Measurements from ENCODE around the gene AGTPBP1. TPM values are rescaled to one million over a fixed set of nuclear protein-coding genes. Genes with fewer than 3 reads are reported as not detected.
A peak's percentile ranks its signal among the peaks of the same experiment; 100 is the strongest.
"Not testable (repeated sequence)": the region's sequence is repeated elsewhere in the genome, so short reads cannot be mapped to it uniquely, and the experiment has no call there.

Gene AGTPBP1
- polyA plus RNA-seq, 1 of the 3 experiments (the other 2 are of a cell fraction): 3.8 TPM

DNA sequence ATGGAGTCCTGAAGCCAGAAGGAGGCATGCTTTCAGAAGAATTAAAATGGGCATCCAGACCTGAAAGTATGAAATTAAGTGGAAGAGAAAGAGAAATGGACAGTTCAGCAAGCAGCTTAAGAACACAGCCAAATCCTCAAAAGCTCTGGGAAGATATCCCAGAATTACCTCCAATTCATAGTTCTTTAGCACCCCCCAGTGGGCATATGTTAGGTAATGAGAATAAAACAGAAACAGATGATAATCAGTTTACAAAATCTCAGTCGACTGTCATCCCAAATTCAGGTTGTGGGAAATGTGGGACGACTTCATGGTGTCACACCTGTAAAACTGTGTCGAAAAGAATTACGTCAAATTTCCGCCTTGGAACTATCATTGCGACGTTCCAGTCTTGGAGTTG is 44.4 kb upstream of the AGTPBP1 start:
- H3K9me2 ChIP-seq; H3K4me2 ChIP-seq; H4K20me1 ChIP-seq (ENCODE audit: insufficient read depth); H3F3A ChIP-seq (replicated peaks; ENCODE audit: insufficient read depth); H3K36me3 ChIP-seq (replicated peaks in 1 of 2; ENCODE audit: control insufficient read depth in 1 of 2, insufficient read depth in 2 of 2, low read length in 1 of 2); POLR2A ChIA-PET; H3K79me2 ChIP-seq (ENCODE audit: insufficient read depth); H3K4me1 ChIP-seq (ENCODE audit: control insufficient read depth in 1 of 2, insufficient read depth in 2 of 2, low read depth in 1 of 2, low read length in 1 of 2); H3K27ac ChIP-seq (ENCODE audit: low read depth in 2 of 2, low read length in 1 of 2); H3K4me3 ChIP-seq (ENCODE audit: low read depth in 2 of 2, low read length in 1 of 2); H2AFZ ChIP-seq (ENCODE audit: low read depth); H3K27me3 ChIP-seq (ENCODE audit: insufficient read depth); DNase-seq; H3K9ac ChIP-seq; H3K9me3 ChIP-seq: not testable (repeated sequence)
- 4% methylated on average over 7 of the region's 7 CpGs for WGBS (ENCODE audit: low lambda C conversion rate)
- CTCF ChIA-PET: interaction anchor here (1.4 kb wide), 1 partner anchor 361 kb away, joined by 3 read pairs; no protein-coding TSS in a partner anchor
- TF ChIP-seq RAD21 (IDR thresholded peaks at IDR 0.05; ENCODE audit: low read length) (peak; percentile 19; the same call in 1 of the 2 replicates), GATA2 (CRISPR knock-in tag; IDR thresholded peaks at IDR 0.05) (0 out of 2 replicates have a peak, but pooled peaks have one; percentile 14)
- TF ChIP-seq, protein P1, sequence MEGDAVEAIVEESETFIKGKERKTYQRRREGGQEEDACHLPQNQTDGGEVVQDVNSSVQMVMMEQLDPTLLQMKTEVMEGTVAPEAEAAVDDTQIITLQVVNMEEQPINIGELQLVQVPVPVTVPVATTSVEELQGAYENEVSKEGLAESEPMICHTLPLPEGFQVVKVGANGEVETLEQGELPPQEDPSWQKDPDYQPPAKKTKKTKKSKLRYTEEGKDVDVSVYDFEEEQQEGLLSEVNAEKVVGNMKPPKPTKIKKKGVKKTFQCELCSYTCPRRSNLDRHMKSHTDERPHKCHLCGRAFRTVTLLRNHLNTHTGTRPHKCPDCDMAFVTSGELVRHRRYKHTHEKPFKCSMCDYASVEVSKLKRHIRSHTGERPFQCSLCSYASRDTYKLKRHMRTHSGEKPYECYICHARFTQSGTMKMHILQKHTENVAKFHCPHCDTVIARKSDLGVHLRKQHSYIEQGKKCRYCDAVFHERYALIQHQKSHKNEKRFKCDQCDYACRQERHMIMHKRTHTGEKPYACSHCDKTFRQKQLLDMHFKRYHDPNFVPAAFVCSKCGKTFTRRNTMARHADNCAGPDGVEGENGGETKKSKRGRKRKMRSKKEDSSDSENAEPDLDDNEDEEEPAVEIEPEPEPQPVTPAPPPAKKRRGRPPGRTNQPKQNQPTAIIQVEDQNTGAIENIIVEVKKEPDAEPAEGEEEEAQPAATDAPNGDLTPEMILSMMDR (IDR thresholded peaks at IDR 0.05): peak; percentile 53

DNA sequence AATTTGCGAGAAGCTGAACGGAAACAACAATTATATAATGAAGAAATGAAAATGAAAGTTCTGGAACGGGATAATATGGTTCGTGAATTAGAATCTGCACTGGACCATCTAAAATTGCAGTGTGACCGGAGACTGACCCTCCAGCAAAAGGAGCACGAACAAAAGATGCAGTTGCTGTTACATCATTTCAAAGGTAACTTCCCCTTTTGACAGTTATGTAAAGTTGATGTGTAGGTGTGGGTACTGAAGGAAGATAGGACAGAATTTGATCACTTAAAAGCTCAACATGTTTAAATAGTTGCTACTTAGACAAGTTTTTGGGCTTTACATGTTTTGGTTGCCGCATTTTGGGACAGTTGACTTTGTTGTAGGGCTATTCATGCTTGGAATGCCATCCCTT is 32.1 kb upstream of the AGTPBP1 start:
- H3K4me3 ChIP-seq (ENCODE audit: low read depth in 2 of 2, low read length in 1 of 2); CTCF ChIA-PET; H3F3A ChIP-seq (replicated peaks; ENCODE audit: insufficient read depth); POLR2A ChIA-PET; H3K4me2 ChIP-seq; H3K27ac ChIP-seq (ENCODE audit: low read depth in 2 of 2, low read length in 1 of 2); H3K36me3 ChIP-seq (replicated peaks in 1 of 2; ENCODE audit: control insufficient read depth in 1 of 2, insufficient read depth in 2 of 2, low read length in 1 of 2); DNase-seq; H3K27me3 ChIP-seq (ENCODE audit: insufficient read depth); H3K9me2 ChIP-seq; H4K20me1 ChIP-seq (ENCODE audit: insufficient read depth); H2AFZ ChIP-seq (ENCODE audit: low read depth); H3K4me1 ChIP-seq (ENCODE audit: control insufficient read depth in 1 of 2, insufficient read depth in 2 of 2, low read depth in 1 of 2, low read length in 1 of 2); H3K9me3 ChIP-seq; H3K9ac ChIP-seq; H3K79me2 ChIP-seq (ENCODE audit: insufficient read depth): not testable (repeated sequence)
- WGBS (ENCODE audit: low lambda C conversion rate): 73% methylated on average over 7 of the region's 7 CpGs

DNA sequence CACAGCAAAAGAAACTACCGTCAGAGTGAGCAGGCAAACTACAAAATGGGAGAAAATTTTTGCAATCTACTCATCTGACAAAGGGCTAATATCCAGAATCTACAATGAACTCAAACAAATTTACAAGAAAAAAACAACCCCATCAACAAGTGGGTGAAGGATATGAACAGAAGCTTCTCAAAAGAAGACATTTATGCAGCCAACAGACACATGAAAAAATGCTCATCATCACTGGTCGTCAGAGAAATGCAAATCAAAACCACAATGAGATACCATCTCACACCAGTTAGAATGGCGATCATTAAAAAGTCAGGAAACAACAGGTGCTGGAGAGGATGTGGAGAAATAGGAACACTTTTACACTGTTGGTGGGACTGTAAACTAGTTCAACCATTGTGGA is 20.0 kb upstream of the AGTPBP1 start:
- H3K9ac ChIP-seq; H3K79me2 ChIP-seq (ENCODE audit: insufficient read depth); H3K4me1 ChIP-seq (ENCODE audit: control insufficient read depth in 1 of 2, insufficient read depth in 2 of 2, low read depth in 1 of 2, low read length in 1 of 2); H3K9me2 ChIP-seq; H3K36me3 ChIP-seq (replicated peaks in 1 of 2; ENCODE audit: control insufficient read depth in 1 of 2, insufficient read depth in 2 of 2, low read length in 1 of 2); H4K20me1 ChIP-seq (ENCODE audit: insufficient read depth); H3K4me3 ChIP-seq (ENCODE audit: low read depth in 2 of 2, low read length in 1 of 2); H3K27me3 ChIP-seq (ENCODE audit: insufficient read depth); CTCF ChIA-PET; H3K4me2 ChIP-seq; POLR2A ChIA-PET; H3F3A ChIP-seq (replicated peaks; ENCODE audit: insufficient read depth); DNase-seq; H3K27ac ChIP-seq (ENCODE audit: low read depth in 2 of 2, low read length in 1 of 2); H2AFZ ChIP-seq (ENCODE audit: low read depth); H3K9me3 ChIP-seq: not testable (repeated sequence)
- 38% methylated on average over 3 of the region's 3 CpGs for WGBS (ENCODE audit: low lambda C conversion rate)

DNA sequence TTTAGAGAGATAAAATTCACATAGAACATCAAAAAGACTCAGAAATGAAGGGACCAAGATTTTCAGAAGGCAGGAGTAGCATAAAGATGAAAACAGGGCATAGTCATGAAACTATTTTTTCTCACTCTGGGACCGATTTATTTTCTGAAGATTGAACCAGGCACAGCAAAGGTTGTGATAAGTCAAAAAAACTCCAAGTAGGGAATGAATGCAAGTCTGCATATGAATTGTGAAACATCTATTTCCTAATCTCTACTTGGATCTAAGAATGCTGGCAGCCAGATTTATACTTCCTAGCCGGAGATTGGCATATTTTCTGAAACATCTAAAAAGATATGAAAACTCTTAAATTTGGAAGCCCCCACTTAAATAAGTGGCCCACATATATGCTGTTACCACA is 16.0 kb upstream of the AGTPBP1 start:
- CTCF ChIA-PET, POLR2A ChIA-PET: not testable (repeated sequence)

DNA sequence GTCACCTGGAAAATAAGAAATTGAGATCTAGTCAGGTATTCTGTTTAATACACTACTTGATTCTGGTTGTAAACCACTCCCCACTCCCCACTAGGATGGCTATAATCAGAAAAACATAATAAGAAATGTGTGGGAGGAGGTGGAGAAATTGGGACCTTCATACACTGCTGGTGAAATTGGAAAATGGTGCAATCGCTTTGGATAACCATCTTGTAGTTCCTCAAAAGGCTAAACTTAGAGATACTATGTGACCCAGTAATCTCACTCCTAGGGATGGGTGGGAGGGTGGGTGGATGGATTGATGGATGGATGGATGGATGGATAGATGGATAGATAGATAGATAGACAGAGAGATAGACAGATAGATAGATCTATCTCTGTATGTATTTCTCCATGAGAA is 14.5 kb upstream of the AGTPBP1 start:
- H3K9me2 ChIP-seq; H3K9me3 ChIP-seq; H3K27ac ChIP-seq (ENCODE audit: low read depth in 2 of 2, low read length in 1 of 2); H3K4me2 ChIP-seq; H3K4me3 ChIP-seq (ENCODE audit: low read depth in 2 of 2, low read length in 1 of 2); H2AFZ ChIP-seq (ENCODE audit: low read depth); H3F3A ChIP-seq (replicated peaks; ENCODE audit: insufficient read depth); H3K36me3 ChIP-seq (replicated peaks in 1 of 2; ENCODE audit: control insufficient read depth in 1 of 2, insufficient read depth in 2 of 2, low read length in 1 of 2); H3K79me2 ChIP-seq (ENCODE audit: insufficient read depth); CTCF ChIA-PET; H4K20me1 ChIP-seq (ENCODE audit: insufficient read depth); H3K9ac ChIP-seq; POLR2A ChIA-PET; H3K4me1 ChIP-seq (ENCODE audit: control insufficient read depth in 1 of 2, insufficient read depth in 2 of 2, low read depth in 1 of 2, low read length in 1 of 2); H3K27me3 ChIP-seq (ENCODE audit: insufficient read depth); DNase-seq: not testable (repeated sequence)
- WGBS (ENCODE audit: low lambda C conversion rate): 75% methylated on average over 1 of the region's 1 CpG

More for the DNA sequence above, 16.0 kb upstream of the AGTPBP1 start:
- not testable (repeated sequence) for H3K79me2 ChIP-seq (ENCODE audit: insufficient read depth); H3K36me3 ChIP-seq (replicated peaks in 1 of 2; ENCODE audit: control insufficient read depth in 1 of 2, insufficient read depth in 2 of 2, low read length in 1 of 2); H2AFZ ChIP-seq (ENCODE audit: low read depth); H3K9me3 ChIP-seq; DNase-seq; H3K9me2 ChIP-seq; H3K27ac ChIP-seq (ENCODE audit: low read depth in 2 of 2, low read length in 1 of 2); H3F3A ChIP-seq (replicated peaks; ENCODE audit: insufficient read depth); H3K4me3 ChIP-seq (ENCODE audit: low read depth in 2 of 2, low read length in 1 of 2); H4K20me1 ChIP-seq (ENCODE audit: insufficient read depth); H3K9ac ChIP-seq; H3K27me3 ChIP-seq (ENCODE audit: insufficient read depth); H3K4me2 ChIP-seq; H3K4me1 ChIP-seq (ENCODE audit: control insufficient read depth in 1 of 2, insufficient read depth in 2 of 2, low read depth in 1 of 2, low read length in 1 of 2)
- 62% methylated on average over 2 of the region's 2 CpGs for WGBS (ENCODE audit: low lambda C conversion rate)

Measured in SK-N-SH (cell line).